ENCODE measurements around the gene PAQR4. TPM values are rescaled to one million over a fixed set of nuclear protein-coding genes. Genes with fewer than 3 reads are reported as not detected.

The PAQR4 gene
- total and polyA plus RNA-seq, 2 of the 13 experiments (the other 11 are each of a cell fraction or from before 2014, with no cell fraction given): 15.9 to 24.8 TPM

DNA sequence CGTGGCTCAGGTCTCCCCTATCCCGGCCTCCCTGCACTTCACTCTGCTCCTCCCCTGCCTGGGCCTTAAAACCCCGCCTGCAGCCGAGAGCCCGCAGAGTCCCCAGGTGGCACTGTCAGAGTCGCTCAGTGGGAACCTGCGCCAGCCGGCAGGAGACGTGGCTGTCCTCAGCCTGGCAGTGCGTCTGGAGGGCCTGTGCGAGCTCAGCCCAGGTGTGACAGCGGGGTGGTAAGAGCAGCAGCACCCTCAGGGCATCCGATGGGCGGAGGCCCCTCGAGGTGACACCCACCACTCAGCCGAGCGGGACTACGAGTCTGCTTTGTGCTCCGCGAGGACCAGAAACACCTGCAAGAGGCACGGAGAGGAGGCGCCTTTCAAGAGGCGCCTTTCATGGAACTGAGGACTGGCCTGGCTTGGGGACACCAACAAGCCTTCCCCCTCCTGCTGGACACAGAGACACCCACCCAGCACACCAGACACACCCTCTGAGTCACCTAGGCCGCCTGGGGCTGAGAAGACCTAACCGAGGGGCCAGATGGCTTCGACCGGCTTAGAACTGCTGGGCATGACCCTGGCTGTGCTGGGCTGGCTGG lies 43.8 kb downstream of the PAQR4 start, which contains the start of gene CLDN9 (continued):
- TF ChIP-seq ZNF318 (CRISPR knock-in tag; IDR thresholded peaks at IDR 0.05): no peak
- no peak; the same call in 1 of the 2 replicates for TF ChIP-seq PHF21A (CRISPR knock-in tag; IDR thresholded peaks at IDR 0.05)
- no peak for TF ChIP-seq MNT (IDR thresholded peaks at IDR 0.05)
- no peak for TF ChIP-seq ELF3 (CRISPR knock-in tag; IDR thresholded peaks at IDR 0.05)
- TF ChIP-seq, protein P1, sequence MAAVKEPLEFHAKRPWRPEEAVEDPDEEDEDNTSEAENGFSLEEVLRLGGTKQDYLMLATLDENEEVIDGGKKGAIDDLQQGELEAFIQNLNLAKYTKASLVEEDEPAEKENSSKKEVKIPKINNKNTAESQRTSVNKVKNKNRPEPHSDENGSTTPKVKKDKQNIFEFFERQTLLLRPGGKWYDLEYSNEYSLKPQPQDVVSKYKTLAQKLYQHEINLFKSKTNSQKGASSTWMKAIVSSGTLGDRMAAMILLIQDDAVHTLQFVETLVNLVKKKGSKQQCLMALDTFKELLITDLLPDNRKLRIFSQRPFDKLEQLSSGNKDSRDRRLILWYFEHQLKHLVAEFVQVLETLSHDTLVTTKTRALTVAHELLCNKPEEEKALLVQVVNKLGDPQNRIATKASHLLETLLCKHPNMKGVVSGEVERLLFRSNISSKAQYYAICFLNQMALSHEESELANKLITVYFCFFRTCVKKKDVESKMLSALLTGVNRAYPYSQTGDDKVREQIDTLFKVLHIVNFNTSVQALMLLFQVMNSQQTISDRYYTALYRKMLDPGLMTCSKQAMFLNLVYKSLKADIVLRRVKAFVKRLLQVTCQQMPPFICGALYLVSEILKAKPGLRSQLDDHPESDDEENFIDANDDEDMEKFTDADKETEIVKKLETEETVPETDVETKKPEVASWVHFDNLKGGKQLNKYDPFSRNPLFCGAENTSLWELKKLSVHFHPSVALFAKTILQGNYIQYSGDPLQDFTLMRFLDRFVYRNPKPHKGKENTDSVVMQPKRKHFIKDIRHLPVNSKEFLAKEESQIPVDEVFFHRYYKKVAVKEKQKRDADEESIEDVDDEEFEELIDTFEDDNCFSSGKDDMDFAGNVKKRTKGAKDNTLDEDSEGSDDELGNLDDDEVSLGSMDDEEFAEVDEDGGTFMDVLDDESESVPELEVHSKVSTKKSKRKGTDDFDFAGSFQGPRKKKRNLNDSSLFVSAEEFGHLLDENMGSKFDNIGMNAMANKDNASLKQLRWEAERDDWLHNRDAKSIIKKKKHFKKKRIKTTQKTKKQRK (IDR thresholded peaks at IDR 0.05; ENCODE audit: low read length): no peak
- TF ChIP-seq, protein P2, sequence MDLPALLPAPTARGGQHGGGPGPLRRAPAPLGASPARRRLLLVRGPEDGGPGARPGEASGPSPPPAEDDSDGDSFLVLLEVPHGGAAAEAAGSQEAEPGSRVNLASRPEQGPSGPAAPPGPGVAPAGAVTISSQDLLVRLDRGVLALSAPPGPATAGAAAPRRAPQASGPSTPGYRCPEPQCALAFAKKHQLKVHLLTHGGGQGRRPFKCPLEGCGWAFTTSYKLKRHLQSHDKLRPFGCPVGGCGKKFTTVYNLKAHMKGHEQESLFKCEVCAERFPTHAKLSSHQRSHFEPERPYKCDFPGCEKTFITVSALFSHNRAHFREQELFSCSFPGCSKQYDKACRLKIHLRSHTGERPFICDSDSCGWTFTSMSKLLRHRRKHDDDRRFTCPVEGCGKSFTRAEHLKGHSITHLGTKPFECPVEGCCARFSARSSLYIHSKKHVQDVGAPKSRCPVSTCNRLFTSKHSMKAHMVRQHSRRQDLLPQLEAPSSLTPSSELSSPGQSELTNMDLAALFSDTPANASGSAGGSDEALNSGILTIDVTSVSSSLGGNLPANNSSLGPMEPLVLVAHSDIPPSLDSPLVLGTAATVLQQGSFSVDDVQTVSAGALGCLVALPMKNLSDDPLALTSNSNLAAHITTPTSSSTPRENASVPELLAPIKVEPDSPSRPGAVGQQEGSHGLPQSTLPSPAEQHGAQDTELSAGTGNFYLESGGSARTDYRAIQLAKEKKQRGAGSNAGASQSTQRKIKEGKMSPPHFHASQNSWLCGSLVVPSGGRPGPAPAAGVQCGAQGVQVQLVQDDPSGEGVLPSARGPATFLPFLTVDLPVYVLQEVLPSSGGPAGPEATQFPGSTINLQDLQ (CRISPR knock-in tag; IDR thresholded peaks at IDR 0.05): no peak
- TF ChIP-seq HMGA1 (CRISPR knock-in tag; conservative IDR thresholded peaks at IDR 0.05): no peak
- no peak for TF ChIP-seq ARNT2 (CRISPR knock-in tag; IDR thresholded peaks at IDR 0.05; ENCODE audit: low read depth)
- TF ChIP-seq ZNF350 (CRISPR knock-in tag; IDR thresholded peaks at IDR 0.05; ENCODE audit: borderline replicate concordance, low read depth): no peak
- TF ChIP-seq EEA1 (CRISPR knock-in tag; IDR thresholded peaks at IDR 0.05; ENCODE audit: borderline replicate concordance): no peak
- TF ChIP-seq SNRNP70 (IDR thresholded peaks at IDR 0.05; ENCODE audit: low read depth, low read length): no peak
- peak; percentile 26; the same call in 1 of the 2 replicates for TF ChIP-seq ZFX (CRISPR knock-in tag; IDR thresholded peaks at IDR 0.05; ENCODE audit: low read depth)
- no peak for TF ChIP-seq NCOA2 (CRISPR knock-in tag; IDR thresholded peaks at IDR 0.05)
